RWPE2 (cell line): ENCODE results near the gene GNAS-AS1.

Source experiments
- ATAC-seq: fragments of 200-7000 bp; cut with Tn5 transposase; 3 replicates; pipeline ENCODE4 v1.9.1; 2021; ENCODE audit warnings: low read depth
- DNase-seq: peaks from one replicate; pipeline ENCODE4 v3.0.0-alpha.2; 2020; ENCODE audit warnings: low spot score
- H3K27ac ChIP-seq: fragments of 450-650 bp; 2 replicates; pipeline ENCODE4 v1.5.1; 2017; ENCODE audit warnings: mild to moderate bottlenecking; ENCODE audit not compliant: poor library complexity, severe bottlenecking
- H3K27me3 ChIP-seq: fragments of 250-450 bp; sonication (Bioruptor Pico); 2 replicates; pipeline ENCODE4 v1.5.1; 2021; ENCODE audit warnings: mild to moderate bottlenecking, moderate library complexity; ENCODE audit not compliant: insufficient read depth, poor library complexity, severe bottlenecking
- H3K36me3 ChIP-seq: fragments of 250-450 bp; sonication (Bioruptor Pico); 2 replicates; pipeline ENCODE4 v1.5.1; 2020; ENCODE audit warnings: low read depth, mild to moderate bottlenecking, moderate library complexity
- H3K4me1 ChIP-seq: fragments of 250-450 bp; sonication (Bioruptor Pico); 2 replicates; pipeline ENCODE4 v1.5.1; 2021; ENCODE audit warnings: mild to moderate bottlenecking, moderate library complexity; ENCODE audit not compliant: insufficient read depth, poor library complexity, severe bottlenecking
- H3K4me3 ChIP-seq: fragments of 250-450 bp; sonication (Bioruptor Pico); 2 replicates; pipeline ENCODE4 v1.5.1; 2021; ENCODE audit warnings: mild to moderate bottlenecking, moderate library complexity; ENCODE audit not compliant: severe bottlenecking
- H3K9me3 ChIP-seq: fragments of 250-450 bp; sonication (Bioruptor Pico); 2 replicates; pipeline ENCODE4 v1.5.1; 2021; ENCODE audit warnings: mild to moderate bottlenecking, moderate library complexity; ENCODE audit not compliant: severe bottlenecking
- CTCF ChIP-seq: fragments of 450-650 bp; IDR thresholded peaks from one replicate; pipeline ENCODE4 v1.5.1; 2017; ENCODE audit warnings: mild to moderate bottlenecking, moderate library complexity; ENCODE audit not compliant: poor library complexity, severe bottlenecking

The GNAS-AS1 gene

GRCh38 chr20:58880994-58881752, 30.5 kb upstream of the GNAS-AS1 start:
- no peak overlapping the region for H3K4me3 ChIP-seq
- H3K4me1 ChIP-seq: no peaks in the 10 kb centered on the region
- DNase-seq: no peak
- no peaks in the 10 kb centered on the region for H3K36me3 ChIP-seq
- no peaks in the 10 kb centered on the region for H3K9me3 ChIP-seq
- no peak overlapping the region for H3K27ac ChIP-seq
- ATAC-seq: no peak
- peak; percentile 49 for TF ChIP-seq CTCF
- no peaks in the 10 kb centered on the region for H3K27me3 ChIP-seq

GRCh38 chr20:58880441-58880840, 29.7 kb upstream of the GNAS-AS1 start:
- Histone ChIP-seq H3K9me3 (no peaks in the 10 kb centered on the region), H3K27ac (no peak overlapping the region), H3K4me1 (peaks cover 6% of the 10 kb centered on the region), H3K36me3 (no peaks in the 10 kb centered on the region), H3K27me3 (no peaks in the 10 kb centered on the region), H3K4me3 (no peak overlapping the region)
- DNase-seq: no peak
- ATAC-seq: no peak
- no peak for TF ChIP-seq CTCF

- TF ChIP-seq CTCF: no peak
- DNase-seq (no peak), ATAC-seq (no peak)
- no peaks in the 10 kb centered on the region for H3K36me3 ChIP-seq
- H3K4me1 ChIP-seq: peaks cover 7% of the 10 kb centered on the region
- no peak overlapping the region for H3K4me3 ChIP-seq
- H3K27ac ChIP-seq: no peak overlapping the region
- no peaks in the 10 kb centered on the region for H3K9me3 ChIP-seq
- no peaks in the 10 kb centered on the region for H3K27me3 ChIP-seq
Measured at GRCh38 chr20:58878399-58878798, 27.7 kb upstream of the GNAS-AS1 start.

- no peak overlapping the region for H3K27ac ChIP-seq
- DNase-seq (no peak), ATAC-seq (no peak)
- no peak for TF ChIP-seq CTCF
- H3K36me3 ChIP-seq: no peaks in the 10 kb centered on the region
- H3K27me3 ChIP-seq: no peaks in the 10 kb centered on the region
- H3K4me3 ChIP-seq: no peak overlapping the region
- H3K4me1 ChIP-seq: peaks cover 7% of the 10 kb centered on the region
- H3K9me3 ChIP-seq: no peaks in the 10 kb centered on the region
Measured at GRCh38 chr20:58877976-58878360, 27.3 kb upstream of the GNAS-AS1 start.
